ENCODE results near the gene RERE.

The RERE gene

GRCh38 chr1:8496473-8496872, 321.0 kb downstream of the RERE start:
- H3K27ac ChIP-seq, result no peak overlapping the region
- no peak for TF ChIP-seq ZFX (IDR thresholded peaks at IDR 0.05)
- TF ChIP-seq CTCF (conservative IDR thresholded peaks at IDR 0.05), result no peak

- TF ChIP-seq CTCF (conservative IDR thresholded peaks at IDR 0.05), result no peak
- no peak for TF ChIP-seq ZFX (IDR thresholded peaks at IDR 0.05)
- no peak overlapping the region for H3K27ac ChIP-seq
Measured at GRCh38 chr1:8495928-8496401, 321.5 kb downstream of the RERE start.

GRCh38 chr1:8494681-8495080, 322.8 kb downstream of the RERE start:
- H3K27ac ChIP-seq, result no peak overlapping the region
- TF ChIP-seq ZFX (IDR thresholded peaks at IDR 0.05) (no peak), CTCF (conservative IDR thresholded peaks at IDR 0.05) (no peak)

GRCh38 chr1:8493916-8494540, 323.4 kb downstream of the RERE start:
- no peak for TF ChIP-seq CTCF (conservative IDR thresholded peaks at IDR 0.05)
- TF ChIP-seq ZFX (IDR thresholded peaks at IDR 0.05), result no peak
- H3K27ac ChIP-seq, result no peak overlapping the region

GRCh38 chr1:8487249-8487648, 330.2 kb downstream of the RERE start:
- TF ChIP-seq CTCF (conservative IDR thresholded peaks at IDR 0.05), result no peak
- TF ChIP-seq ZFX (IDR thresholded peaks at IDR 0.05), result no peak
- H3K27ac ChIP-seq, result no peak overlapping the region

- H3K27ac ChIP-seq, result no peak overlapping the region
- TF ChIP-seq CTCF (conservative IDR thresholded peaks at IDR 0.05) (no peak), ZFX (IDR thresholded peaks at IDR 0.05) (no peak)
Measured at GRCh38 chr1:8486047-8486446, 331.4 kb downstream of the RERE start.

GRCh38 chr1:8483586-8483985, 333.9 kb downstream of the RERE start:
- TF ChIP-seq ZFX (IDR thresholded peaks at IDR 0.05) (no peak), CTCF (conservative IDR thresholded peaks at IDR 0.05) (no peak)
- H3K27ac ChIP-seq, result no peak overlapping the region

Measured in C4-2B (cell line).